Measurements from ENCODE around the gene FDXR. TPM values are rescaled to one million over a fixed set of nuclear protein-coding genes. Genes with fewer than 3 reads are reported as not detected.
"Not testable (repeated sequence)": the region's sequence is repeated elsewhere in the genome, so short reads cannot be mapped to it uniquely, and the experiment has no call there.

The FDXR gene
- total RNA-seq, 1 donor from 2014 or later, result 34.2 TPM

GRCh38 chr17:74916851-74917199, 44.0 kb upstream of the FDXR start:
- Histone ChIP-seq H3K27ac (ENCODE audit: low read depth, low read length) (no peak overlapping the region), H3K4me2 (ENCODE audit: low read length) (no peak overlapping the region), H3K9ac (ENCODE audit: low read length) (no peak overlapping the region), H2AFZ (ENCODE audit: low read depth, low read length) (no peak overlapping the region), H4K20me1 (ENCODE audit: insufficient read depth, low read length) (no peaks in the 10 kb centered on the region), H3K79me2 (ENCODE audit: insufficient read depth, low read length) (no peaks in the 10 kb centered on the region), H3K4me1 (ENCODE audit: insufficient read depth, low read length) (no peaks in the 10 kb centered on the region), H3K4me3 (ENCODE audit: insufficient read depth, low read depth, low read length) (no peak overlapping the region), H3K27me3 (ENCODE audit: insufficient read depth, low read length) (peaks cover 9% of the 10 kb centered on the region), H3K36me3 (ENCODE audit: insufficient read depth, low read length) (no peaks in the 10 kb centered on the region), H3K9me3 (ENCODE audit: insufficient read depth, low read depth, low read length) (no peaks in the 10 kb centered on the region)
- peaks cover 31% of the 10 kb centered on the region for H3K27me3 Mint-ChIP-seq (ENCODE audit: low read depth, unreplicated experiment)
- no peak for DNase-seq (ENCODE audit: low read depth)
- no peak for FAIRE-seq
- no peak for TF ChIP-seq EZH2 (IDR thresholded peaks at IDR 0.05; ENCODE audit: insufficient read depth, low read length)
- TF ChIP-seq CTCF (IDR thresholded peaks at IDR 0.05; ENCODE audit: insufficient read depth, low read depth, low read length), result no peak
- no peaks in the 10 kb centered on the region for H3K4me1 Mint-ChIP-seq (ENCODE audit: low read depth, unreplicated experiment)
- no peak overlapping the region for H3K4me3 Mint-ChIP-seq (ENCODE audit: unreplicated experiment)
- H3K36me3 Mint-ChIP-seq (ENCODE audit: low read depth, unreplicated experiment), result no peaks in the 10 kb centered on the region
- no peak overlapping the region for H3K27ac Mint-ChIP-seq (ENCODE audit: unreplicated experiment)
- H3K9me3 Mint-ChIP-seq (ENCODE audit: unreplicated experiment), result peaks cover 7% of the 10 kb centered on the region

- no peaks in the 10 kb centered on the region for H4K20me1 ChIP-seq (ENCODE audit: insufficient read depth, low read length)
- FAIRE-seq (no peak), DNase-seq (ENCODE audit: low read depth) (no peak)
- no peaks in the 10 kb centered on the region for H3K4me1 ChIP-seq (ENCODE audit: insufficient read depth, low read length)
- Mint-ChIP-seq H3K36me3 (ENCODE audit: low read depth, unreplicated experiment) (no peaks in the 10 kb centered on the region), H3K27ac (ENCODE audit: unreplicated experiment) (no peak overlapping the region), H3K4me1 (ENCODE audit: low read depth, unreplicated experiment) (no peaks in the 10 kb centered on the region), H3K4me3 (ENCODE audit: unreplicated experiment) (no peak overlapping the region), H3K9me3 (ENCODE audit: unreplicated experiment) (peaks cover 7% of the 10 kb centered on the region), H3K27me3 (ENCODE audit: low read depth, unreplicated experiment) (peaks cover 27% of the 10 kb centered on the region)
- no peaks in the 10 kb centered on the region for H3K36me3 ChIP-seq (ENCODE audit: insufficient read depth, low read length)
- TF ChIP-seq EZH2 (IDR thresholded peaks at IDR 0.05; ENCODE audit: insufficient read depth, low read length) (no peak), CTCF (IDR thresholded peaks at IDR 0.05; ENCODE audit: insufficient read depth, low read depth, low read length) (no peak)
- H3K9me3 ChIP-seq (ENCODE audit: insufficient read depth, low read depth, low read length), result no peaks in the 10 kb centered on the region
- H3K27ac ChIP-seq (ENCODE audit: low read depth, low read length), result no peak overlapping the region
- no peak overlapping the region for H2AFZ ChIP-seq (ENCODE audit: low read depth, low read length)
- H3K79me2 ChIP-seq (ENCODE audit: insufficient read depth, low read length), result no peaks in the 10 kb centered on the region
- H3K27me3 ChIP-seq (ENCODE audit: insufficient read depth, low read length), result peaks cover 3% of the 10 kb centered on the region
- H3K4me3 ChIP-seq (ENCODE audit: insufficient read depth, low read depth, low read length), result no peak overlapping the region
- H3K9ac ChIP-seq (ENCODE audit: low read length), result no peak overlapping the region
- H3K4me2 ChIP-seq (ENCODE audit: low read length), result no peak overlapping the region
These were observed 43.5 kb upstream of the FDXR start for GRCh38 chr17:74916136-74916850.

- H3K4me3 ChIP-seq (ENCODE audit: insufficient read depth, low read depth, low read length); H3K9ac ChIP-seq (ENCODE audit: low read length); H4K20me1 ChIP-seq (ENCODE audit: insufficient read depth, low read length); H3K4me2 ChIP-seq (ENCODE audit: low read length); H3K36me3 ChIP-seq (ENCODE audit: insufficient read depth, low read length); H3K4me1 Mint-ChIP-seq (ENCODE audit: low read depth, unreplicated experiment); DNase-seq (ENCODE audit: low read depth); H3K36me3 Mint-ChIP-seq (ENCODE audit: low read depth, unreplicated experiment); H3K9me3 ChIP-seq (ENCODE audit: insufficient read depth, low read depth, low read length); H3K27ac ChIP-seq (ENCODE audit: low read depth, low read length); H2AFZ ChIP-seq (ENCODE audit: low read depth, low read length); H3K27ac Mint-ChIP-seq (ENCODE audit: unreplicated experiment); H3K27me3 ChIP-seq (ENCODE audit: insufficient read depth, low read length); FAIRE-seq; H3K4me3 Mint-ChIP-seq (ENCODE audit: unreplicated experiment); H3K79me2 ChIP-seq (ENCODE audit: insufficient read depth, low read length); H3K4me1 ChIP-seq (ENCODE audit: insufficient read depth, low read length): not testable (repeated sequence)
- peaks cover 13% of the 10 kb centered on the region for H3K9me3 Mint-ChIP-seq (ENCODE audit: unreplicated experiment)
- peaks cover 46% of the 10 kb centered on the region for H3K27me3 Mint-ChIP-seq (ENCODE audit: low read depth, unreplicated experiment)
These were observed 38.6 kb upstream of the FDXR start for GRCh38 chr17:74911423-74911822.

GRCh38 chr17:74909097-74909496, 36.3 kb upstream of the FDXR start:
- H3K27ac Mint-ChIP-seq (ENCODE audit: unreplicated experiment); H3K79me2 ChIP-seq (ENCODE audit: insufficient read depth, low read length); H2AFZ ChIP-seq (ENCODE audit: low read depth, low read length); H3K36me3 ChIP-seq (ENCODE audit: insufficient read depth, low read length); H3K4me3 Mint-ChIP-seq (ENCODE audit: unreplicated experiment); FAIRE-seq; H3K27me3 ChIP-seq (ENCODE audit: insufficient read depth, low read length); H3K4me1 Mint-ChIP-seq (ENCODE audit: low read depth, unreplicated experiment); DNase-seq (ENCODE audit: low read depth); H3K36me3 Mint-ChIP-seq (ENCODE audit: low read depth, unreplicated experiment); H4K20me1 ChIP-seq (ENCODE audit: insufficient read depth, low read length); H3K4me2 ChIP-seq (ENCODE audit: low read length); H3K9ac ChIP-seq (ENCODE audit: low read length); H3K27ac ChIP-seq (ENCODE audit: low read depth, low read length); H3K4me3 ChIP-seq (ENCODE audit: insufficient read depth, low read depth, low read length); H3K9me3 ChIP-seq (ENCODE audit: insufficient read depth, low read depth, low read length); H3K4me1 ChIP-seq (ENCODE audit: insufficient read depth, low read length): not testable (repeated sequence)
- Mint-ChIP-seq H3K9me3 (ENCODE audit: unreplicated experiment) (peaks cover 17% of the 10 kb centered on the region), H3K27me3 (ENCODE audit: low read depth, unreplicated experiment) (peaks cover 47% of the 10 kb centered on the region)

All from astrocyte (in vitro differentiated cells and primary cell).